SHP77 treated with DMSO at 0.1 percent for 48 hours (cell line): Measurements from ENCODE around the gene PSEN1.

Experiments used
- DNase-seq: peaks from one replicate; lab custom pipeline; 2025; lab: John Stamatoyannopoulos, UW

The PSEN1 gene

DNA sequence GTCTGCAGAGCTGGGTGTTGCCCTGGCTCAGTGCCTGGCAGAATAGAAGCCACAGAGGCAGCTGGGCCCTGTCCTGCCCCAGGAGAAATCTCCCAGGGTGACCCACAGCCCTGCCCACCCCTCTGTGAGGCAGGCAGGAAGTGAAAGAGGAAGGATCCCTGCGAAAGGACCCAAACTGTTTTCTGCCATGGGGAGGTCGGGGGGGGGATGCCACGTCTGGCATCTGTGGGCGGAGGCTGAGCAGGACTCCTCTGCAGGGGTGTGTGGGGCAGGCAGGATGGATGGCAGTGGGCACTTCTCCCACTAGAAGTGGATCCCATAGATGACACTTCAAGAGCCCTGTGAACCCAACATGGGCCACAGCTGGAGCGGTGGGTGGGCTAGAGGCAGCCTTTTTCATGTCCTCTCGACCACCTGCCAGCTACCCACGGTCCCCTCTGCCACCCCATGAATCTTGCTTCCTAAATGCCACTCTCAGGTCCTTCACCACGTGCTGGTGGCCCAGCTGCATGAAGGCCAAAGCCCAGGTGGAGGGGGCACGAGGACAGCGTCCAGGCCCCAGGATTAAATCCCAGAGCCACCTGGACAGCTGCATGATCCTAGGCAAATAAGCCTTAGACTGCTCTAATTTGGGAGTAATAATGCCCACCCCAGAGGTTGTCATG, 104.6 kb downstream of the PSEN1 start:
- DNase-seq = no peak

DNA sequence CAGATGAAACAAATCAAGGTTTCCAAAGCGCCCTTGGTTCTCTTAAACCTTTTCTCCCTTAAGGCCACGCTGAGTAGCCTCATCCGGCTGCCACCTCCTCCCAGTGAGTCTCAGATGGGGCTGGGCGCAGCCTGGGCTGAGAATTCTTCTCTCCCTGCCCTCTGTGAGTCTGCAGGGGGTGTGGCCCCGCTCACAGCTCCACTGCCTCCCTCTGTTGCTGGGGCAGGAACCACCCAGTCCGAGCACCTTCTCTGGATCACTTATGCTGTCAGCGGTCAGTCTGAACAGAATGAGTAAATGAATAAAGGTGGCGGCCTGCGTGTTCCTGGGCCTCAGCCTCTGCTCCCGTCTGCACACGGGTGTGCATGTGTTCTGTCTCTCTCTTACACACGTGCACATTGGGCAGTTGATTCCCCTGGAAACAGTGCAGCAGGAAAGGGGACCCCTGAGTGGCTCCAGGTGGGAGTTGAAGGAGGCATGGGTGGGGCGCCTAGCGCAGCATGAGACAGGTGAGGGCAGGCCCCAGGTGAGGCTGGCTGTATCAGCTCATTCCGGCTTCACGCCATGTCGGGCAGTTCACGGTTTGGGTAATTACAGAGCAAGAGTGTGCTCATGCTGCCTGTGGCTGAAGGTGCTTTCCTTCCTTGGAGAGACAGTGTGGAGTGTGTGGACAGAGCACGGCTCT, 105.3 kb downstream of the PSEN1 start:
- DNase-seq = no peak

DNA sequence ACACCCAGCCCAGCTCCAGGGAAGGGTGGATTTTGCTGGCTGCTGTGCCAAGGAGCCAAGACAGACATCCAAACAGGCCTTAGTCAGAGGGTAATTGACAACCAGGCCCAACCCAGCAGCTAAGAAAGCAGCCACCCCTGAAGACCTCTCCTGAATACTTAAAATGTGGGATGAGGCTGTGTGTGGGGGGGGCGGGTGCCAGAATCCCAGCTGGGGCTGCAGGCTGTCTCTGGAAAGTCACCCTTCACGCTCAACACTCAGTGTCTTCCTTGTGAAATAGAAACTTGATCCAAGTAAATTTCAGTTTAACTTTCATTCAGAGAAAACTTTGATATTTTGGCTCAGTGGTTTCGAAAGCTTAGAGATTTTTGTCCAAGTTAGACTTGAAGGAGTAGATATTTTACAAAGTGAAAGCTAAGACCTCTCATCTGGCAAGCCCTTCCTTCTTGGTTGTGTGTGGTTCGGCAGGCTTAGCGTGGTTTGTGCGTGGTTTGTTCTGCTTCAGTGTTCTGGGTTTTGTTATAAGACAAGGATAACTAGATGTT, 106.1 kb downstream of the PSEN1 start:
- no peak for DNase-seq

DNA sequence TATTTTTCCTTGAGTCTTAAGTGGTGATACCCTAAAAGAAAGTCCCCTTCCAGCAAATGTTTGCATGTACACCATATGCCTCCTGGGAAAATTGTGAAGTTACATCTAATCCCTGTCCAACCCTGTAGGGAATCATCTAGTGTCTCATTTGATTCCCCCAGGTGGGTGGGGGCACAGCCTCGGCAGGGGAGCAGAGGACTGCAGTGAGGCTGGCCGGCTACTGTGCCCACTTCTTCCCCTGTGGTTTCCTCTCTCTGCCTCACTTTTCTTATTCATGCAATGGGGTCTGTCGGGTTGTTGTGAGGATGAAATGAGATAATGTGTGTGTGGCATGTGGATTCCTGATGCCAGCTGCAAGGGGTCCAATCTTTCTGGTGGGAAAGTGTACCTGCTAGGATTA, 107.0 kb downstream of the PSEN1 start:
- no peak for DNase-seq

DNA sequence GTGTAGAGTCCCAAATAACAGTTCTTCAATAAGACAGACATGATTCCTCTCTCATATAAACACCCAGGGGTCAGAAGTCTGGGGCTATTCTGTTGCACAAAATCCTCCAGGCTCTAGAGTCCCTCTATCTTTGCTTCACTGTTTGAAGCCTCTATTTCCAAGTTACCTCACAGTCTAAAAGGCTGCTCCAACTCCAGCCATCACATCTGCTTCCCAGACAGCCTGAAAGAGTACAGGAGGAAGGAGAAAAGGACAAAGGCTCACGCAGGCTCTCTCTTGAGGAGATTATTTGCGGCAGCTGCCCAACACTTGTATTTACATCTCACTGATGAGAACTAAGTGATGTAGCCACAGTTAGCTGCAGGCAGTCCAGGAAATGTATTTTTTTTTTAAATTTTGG, 107.4 kb downstream of the PSEN1 start:
- DNase-seq = no peak

DNA sequence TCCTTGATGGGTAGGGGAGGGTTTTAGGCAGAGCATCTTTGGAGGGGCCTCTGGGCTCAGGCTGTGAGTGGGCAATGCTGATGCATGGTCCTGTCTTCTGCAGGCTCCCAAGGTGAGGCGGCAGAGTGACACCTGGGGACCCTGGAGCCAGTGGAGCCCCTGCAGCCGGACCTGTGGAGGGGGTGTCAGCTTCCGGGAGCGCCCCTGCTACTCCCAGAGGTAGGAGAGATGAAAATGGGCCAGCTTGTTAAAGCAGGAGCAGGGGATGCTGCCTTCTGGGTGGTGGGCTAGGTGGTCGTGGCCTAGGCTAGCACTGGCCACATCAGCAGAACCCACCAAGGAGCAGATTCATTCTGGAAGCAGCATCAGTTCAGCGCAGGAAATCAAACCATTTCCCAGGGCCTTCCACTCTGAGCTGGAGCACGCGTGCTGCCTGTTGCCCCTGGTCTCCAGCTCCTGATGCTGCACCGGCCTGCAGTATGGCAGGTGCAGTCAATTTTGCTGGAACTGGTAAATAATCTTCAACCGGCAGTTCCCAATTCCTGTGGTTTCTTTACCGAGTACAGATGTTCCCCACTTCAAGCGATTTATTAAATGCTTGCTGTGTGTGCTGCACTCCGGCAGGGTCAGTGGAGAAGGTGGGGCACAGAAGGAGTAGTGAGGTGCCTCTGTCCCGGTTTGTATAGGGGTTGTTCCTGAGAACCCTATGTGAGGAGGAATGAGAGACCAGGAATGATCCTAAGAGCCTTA, 108.4 kb downstream of the PSEN1 start:
- DNase-seq = no peak

DNA sequence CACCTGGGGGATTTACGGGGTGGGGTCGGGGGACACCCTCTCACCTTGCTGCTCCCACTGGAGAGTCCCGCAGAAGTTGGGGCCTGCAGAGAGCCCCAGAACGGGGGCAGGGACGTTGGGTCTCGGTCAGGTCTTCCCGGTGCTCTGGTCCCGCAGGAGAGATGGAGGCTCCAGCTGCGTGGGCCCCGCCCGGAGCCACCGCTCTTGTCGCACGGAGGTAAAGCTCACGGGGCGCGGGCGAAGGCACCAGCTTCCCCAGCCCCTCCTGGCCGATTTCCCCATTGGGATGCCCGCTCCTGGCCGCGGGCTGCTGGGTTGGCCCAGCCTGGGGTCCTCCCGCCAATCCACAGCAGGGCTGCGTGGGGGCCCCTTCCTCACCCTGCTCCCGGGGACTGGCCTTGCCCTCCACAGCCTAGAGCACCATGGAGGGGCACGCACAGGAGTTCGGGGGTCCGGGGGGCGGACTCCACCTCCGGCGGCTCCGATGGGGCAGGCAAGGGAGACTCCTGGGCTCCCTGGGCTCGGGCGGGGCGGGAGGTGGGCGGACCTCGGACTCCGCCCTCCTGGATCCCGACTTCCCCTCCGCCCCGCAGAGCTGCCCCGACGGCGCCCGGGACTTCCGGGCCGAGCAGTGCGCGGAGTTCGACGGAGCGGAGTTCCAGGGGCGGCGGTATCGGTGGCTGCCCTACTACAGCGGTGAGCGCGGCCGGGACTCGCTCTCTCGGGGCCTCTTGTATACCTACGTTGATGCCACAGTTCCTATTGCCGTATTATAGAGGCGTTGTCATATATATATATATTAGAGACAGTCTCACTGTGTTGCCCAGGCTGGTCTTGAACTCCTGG, 109.4 kb downstream of the PSEN1 start:
- DNase-seq = no peak

DNA sequence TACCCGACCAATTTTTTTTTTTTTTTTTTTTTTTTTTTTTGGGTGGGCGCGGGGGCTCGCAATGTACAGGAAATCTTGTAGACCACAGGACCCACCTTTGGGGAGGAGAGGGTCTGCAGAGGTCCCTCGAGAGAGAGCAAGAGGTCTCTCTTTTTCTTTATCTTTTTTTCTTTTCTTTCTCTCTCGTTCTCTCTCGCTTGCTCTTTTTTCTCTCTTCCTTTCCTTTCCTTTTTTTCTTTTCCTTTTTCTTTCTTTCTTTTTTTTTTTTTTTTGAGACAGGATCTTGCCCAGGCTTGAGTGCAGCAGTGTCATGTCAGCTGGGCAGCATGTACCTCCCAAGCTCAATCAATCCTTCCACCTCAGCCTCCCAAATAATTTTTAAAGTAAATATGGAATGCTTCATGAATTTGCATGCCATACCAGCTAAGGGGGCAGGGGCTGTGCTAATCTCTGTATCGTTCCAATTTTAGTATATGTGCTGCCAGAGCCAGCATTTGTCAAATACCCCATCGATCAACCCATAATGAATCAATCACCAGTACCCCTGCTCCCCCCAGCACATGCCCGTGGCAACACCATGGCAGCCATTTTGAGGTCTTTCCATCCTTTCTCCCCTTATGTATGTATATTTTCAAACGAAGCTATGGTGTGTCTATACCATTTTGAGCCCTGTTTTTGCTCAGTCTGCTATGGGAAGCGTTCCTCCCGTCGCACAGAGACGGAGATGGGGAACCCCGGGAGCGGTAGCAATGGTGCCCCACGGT, 110.3 kb downstream of the PSEN1 start:
- no peak for DNase-seq

DNA sequence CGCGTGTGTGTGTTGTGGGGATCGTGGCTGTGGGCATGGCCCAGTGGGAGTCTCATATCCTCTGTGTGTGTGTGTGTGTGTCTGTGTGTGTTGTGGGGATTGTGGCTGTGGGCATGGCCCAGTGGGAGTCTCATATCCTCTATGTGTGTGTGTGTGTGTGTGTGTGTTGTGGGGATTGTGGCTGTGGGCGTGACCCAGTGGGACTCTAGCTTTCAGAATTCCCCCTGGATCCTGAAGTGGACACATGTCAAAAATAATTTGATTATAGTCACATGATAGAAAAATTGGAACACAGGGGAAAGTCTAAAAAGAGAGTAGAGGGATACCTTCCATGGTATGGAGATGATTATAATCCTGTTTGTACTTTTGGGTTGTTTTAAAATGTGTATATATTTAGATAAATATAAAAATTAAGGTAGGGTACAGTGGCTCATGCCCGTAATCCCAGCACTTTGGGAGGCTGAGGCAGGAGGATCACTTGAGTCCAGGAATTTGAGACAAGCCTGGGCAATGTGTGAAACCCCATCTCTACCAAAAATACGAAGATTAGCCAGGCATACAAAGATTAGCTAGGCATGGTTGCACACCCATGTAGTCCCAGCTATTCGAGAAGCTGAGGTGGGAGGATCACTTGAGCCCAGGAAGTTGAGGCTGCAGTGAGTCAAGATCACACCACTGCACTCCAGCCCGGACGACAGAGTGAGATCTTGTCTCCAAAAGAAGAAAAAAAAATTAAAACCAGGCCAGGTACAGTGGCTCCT, 112.0 kb downstream of the PSEN1 start:
- DNase-seq = no peak

DNA sequence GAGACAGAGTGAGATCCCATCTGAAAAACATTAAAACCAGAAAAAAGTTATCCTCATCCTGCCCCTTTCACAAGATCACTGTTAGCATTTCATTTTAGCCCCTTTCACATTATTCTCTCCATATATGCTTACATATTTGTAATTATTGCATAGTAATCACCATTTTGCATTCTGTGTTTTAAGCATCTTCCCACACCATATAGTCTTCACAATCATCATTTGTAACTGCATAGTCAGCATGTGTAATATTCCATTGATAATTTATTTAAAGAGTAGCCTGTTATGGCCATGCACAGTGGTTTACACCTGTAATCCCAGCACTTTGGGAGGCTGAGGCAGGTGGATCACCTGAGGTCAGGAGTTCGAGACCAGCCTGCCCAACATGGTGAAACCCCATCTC, 112.8 kb downstream of the PSEN1 start:
- no peak for DNase-seq

DNA sequence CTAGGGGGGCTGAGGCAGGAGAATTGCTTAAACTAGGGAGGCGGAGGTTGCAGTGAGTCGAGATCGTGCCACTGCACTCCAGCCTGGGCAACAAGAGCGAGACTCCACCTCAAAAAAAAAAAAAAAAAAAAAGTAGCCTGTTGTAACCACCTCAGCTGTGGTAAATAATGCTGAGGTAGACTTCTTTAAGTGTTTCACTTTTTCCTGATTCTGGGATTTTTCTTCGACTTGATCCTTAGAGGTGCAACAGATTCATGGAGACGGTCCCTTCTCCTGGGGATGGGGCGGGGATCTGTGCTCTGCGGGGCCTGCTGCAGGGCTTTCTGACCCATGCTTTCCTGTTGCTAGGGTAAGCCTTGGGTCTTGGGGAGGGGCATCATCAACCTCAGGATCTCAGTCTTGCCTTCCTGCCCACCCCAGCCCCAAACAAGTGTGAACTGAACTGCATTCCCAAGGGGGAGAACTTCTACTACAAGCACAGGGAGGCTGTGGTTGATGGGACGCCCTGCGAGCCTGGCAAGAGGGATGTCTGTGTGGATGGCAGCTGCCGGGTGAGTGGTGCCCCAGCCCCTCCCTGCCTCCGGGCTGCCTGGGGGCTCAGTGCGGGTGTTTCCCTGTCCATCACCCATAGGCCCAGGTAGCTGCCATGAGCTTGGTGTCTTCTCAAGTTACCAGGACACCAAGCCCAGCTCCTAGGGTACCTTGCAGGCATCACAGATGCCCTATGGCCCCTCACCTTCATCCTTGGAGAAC, 113.4 kb downstream of the PSEN1 start:
- DNase-seq = no peak

DNA sequence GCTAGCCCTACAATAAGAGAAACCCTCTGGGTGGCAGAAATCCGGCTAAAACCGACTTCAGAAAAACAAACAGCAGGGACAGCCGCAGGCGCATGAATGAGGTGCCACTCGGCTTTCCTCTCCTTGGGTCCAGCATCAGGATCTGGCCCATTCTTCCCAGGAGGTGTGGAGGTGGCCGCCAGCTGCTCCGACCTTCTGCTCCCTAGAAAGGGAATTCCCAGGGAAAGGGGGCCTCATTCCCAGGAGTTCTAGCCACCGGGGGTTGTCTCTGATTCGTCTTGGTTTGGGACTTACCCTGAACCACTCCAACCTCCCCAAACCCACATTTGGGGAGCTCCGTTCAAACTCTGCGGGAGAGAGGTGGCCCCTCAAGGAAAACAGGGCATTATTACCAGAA, 114.0 kb downstream of the PSEN1 start:
- DNase-seq = no peak

DNA sequence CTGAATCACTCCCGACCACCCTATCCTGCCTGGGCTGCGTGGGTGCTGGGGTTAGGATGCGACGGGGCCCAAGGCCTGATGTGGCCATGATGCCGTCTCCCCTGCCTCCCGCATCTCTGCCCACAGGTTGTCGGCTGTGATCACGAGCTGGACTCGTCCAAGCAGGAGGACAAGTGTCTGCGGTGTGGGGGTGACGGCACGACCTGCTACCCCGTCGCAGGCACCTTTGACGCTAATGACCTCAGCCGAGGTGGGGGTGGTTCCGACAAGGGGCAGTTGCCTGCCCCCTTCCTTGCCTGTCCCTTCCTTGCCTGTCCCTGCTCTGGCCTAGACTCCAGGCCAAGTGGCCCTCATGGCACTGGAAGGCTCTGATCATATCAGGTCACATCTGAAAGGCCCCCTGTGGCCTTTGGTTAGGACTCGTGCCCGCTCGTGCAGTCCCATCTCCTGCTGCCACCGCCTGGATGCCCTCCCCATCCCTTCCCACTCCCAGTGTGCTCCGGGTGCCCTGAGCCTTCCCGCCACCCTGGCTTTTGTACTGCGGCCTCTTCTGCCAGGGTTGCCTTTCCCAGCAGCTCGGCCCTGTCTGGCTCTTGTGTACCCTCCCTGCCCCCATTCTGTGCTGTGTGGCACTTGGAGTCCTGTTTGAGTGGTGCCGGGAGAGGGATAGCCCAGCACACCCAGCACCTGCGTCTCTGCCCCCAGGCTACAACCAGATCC, 114.6 kb downstream of the PSEN1 start:
- DNase-seq = no peak

DNA sequence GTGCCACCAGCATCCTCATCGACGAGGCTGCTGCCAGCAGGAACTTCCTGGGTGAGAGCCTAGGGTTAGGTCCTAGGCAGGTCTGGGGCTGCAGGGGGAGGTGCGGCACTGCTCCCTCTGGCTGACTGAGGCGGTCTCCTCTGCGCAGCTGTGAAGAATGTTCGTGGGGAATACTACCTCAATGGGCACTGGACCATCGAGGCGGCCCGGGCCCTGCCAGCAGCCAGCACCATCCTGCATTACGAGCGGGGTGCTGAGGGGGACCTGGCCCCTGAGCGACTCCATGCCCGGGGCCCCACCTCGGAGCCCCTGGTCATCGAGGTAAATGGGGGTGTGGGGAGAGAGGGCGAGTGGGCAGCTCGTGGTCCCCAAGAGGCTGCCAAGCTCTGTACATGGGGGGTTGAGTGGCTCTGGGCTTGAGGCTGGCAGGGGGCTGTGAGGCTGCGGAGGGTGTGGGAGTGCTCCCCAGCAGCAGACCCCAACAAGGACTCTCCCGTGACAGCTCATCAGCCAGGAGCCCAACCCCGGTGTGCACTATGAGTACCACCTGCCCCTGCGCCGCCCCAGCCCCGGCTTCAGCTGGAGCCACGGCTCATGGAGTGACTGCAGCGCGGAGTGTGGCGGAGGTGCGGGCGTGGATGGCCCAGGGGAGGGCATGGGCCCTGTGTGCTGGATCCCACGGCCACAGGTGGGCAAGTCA, 115.4 kb downstream of the PSEN1 start:
- no peak for DNase-seq

DNA sequence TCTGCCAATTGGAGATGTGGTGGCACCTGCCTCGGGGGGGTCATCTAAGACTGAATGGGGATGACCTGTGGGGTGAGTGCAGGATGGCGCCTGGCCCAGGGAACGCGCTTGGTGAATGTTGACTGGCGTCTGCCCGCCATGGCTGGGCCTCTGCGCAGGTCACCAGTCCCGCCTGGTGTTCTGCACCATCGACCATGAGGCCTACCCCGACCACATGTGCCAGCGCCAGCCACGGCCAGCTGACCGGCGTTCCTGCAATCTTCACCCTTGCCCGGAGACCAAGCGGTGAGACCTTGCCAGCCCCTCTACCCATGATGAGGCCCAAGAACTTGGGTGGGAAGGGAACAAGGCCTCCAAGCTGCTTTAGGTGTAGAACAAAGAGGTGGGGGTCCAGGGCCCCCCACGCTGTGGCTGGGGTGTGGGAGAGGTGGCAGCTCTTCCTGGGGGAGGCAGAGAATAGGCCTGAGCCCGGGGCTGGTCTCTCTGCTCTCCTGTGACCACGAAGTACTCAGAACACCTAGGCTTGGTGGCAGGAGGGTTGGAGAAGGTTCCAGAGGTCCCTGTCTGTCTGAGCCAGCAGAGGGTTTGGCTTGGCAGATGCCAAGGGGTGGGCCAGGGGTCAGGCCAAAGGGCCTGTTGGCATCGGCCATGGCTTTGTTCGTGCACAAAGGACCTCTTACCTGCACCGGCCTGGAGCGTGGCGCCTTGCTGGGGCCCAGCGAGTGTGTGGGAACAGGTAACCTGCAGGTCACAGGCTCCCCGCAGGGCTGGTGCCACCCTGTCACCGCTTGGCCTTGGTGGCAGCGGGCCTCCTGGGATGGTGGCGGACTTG, 116.4 kb downstream of the PSEN1 start:
- no peak for DNase-seq

DNA sequence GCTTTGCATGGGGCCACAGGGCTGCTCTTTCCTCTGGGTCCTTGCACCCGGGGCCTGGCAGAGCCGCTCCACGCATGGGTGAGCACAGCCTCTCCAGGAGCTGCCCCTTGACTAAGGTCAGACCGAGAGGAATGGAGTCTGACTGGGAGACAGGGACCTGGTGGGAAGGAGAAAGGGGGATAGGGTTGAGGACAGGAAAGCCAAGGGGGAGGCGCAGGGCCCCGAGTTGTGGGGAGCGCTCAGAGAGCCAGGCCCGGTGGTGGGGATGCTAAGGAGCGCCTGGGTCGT, 117.0 kb downstream of the PSEN1 start:
- DNase-seq = no peak

DNA sequence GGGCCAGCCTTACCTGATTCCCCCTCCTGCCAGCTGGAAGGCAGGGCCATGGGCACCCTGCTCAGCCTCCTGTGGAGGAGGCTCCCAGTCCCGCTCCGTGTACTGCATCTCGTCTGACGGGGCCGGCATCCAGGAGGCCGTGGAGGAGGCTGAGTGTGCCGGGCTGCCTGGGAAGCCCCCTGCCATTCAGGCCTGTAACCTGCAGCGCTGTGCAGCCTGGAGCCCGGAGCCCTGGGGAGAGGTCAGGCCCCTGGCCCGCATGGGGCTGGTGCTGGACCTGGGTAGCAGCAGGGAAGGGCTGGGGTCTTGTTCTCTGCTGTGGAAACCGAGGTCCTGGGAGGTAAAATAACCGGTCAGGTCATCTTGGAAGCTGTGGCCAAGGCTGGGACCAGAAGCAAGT, 117.4 kb downstream of the PSEN1 start:
- DNase-seq = no peak
